ENCODE results near the gene DYRK2.

DNA sequence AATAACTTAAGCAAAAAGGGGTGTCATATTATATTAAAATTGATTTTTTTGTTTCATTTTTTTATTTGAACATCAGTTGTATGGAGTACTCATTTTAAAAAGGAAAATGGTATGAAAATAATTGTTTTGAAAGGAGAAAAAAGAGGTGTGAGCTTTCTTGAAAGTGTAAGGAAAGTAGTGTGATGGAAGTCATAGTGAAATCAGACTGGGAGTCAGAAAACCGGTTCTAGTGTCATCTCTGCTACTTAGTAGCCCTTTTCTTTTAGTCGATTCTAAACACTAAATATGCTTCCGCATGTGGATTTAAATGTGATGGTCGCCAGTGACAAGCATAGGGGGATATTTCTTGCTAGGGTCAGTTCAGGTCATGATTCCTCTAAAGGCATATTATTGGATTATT lies 1.8 kb upstream of the DYRK2 start:
- TF ChIP-seq EZH2 (IDR thresholded peaks at IDR 0.05; ENCODE audit: low read depth, unreplicated experiment), result no peak
- TF ChIP-seq, protein P1, sequence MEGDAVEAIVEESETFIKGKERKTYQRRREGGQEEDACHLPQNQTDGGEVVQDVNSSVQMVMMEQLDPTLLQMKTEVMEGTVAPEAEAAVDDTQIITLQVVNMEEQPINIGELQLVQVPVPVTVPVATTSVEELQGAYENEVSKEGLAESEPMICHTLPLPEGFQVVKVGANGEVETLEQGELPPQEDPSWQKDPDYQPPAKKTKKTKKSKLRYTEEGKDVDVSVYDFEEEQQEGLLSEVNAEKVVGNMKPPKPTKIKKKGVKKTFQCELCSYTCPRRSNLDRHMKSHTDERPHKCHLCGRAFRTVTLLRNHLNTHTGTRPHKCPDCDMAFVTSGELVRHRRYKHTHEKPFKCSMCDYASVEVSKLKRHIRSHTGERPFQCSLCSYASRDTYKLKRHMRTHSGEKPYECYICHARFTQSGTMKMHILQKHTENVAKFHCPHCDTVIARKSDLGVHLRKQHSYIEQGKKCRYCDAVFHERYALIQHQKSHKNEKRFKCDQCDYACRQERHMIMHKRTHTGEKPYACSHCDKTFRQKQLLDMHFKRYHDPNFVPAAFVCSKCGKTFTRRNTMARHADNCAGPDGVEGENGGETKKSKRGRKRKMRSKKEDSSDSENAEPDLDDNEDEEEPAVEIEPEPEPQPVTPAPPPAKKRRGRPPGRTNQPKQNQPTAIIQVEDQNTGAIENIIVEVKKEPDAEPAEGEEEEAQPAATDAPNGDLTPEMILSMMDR (conservative IDR thresholded peaks at IDR 0.05; ENCODE audit: low read depth in 2 of 2), result no peak
- TF ChIP-seq CREB1 (CRISPR knock-in tag; IDR thresholded peaks at IDR 0.05; ENCODE audit: low read depth), result no peak
- TF ChIP-seq, protein P2, sequence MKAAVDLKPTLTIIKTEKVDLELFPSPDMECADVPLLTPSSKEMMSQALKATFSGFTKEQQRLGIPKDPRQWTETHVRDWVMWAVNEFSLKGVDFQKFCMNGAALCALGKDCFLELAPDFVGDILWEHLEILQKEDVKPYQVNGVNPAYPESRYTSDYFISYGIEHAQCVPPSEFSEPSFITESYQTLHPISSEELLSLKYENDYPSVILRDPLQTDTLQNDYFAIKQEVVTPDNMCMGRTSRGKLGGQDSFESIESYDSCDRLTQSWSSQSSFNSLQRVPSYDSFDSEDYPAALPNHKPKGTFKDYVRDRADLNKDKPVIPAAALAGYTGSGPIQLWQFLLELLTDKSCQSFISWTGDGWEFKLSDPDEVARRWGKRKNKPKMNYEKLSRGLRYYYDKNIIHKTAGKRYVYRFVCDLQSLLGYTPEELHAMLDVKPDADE (IDR thresholded peaks at IDR 0.05), result no peak
- TF ChIP-seq, protein P3, sequence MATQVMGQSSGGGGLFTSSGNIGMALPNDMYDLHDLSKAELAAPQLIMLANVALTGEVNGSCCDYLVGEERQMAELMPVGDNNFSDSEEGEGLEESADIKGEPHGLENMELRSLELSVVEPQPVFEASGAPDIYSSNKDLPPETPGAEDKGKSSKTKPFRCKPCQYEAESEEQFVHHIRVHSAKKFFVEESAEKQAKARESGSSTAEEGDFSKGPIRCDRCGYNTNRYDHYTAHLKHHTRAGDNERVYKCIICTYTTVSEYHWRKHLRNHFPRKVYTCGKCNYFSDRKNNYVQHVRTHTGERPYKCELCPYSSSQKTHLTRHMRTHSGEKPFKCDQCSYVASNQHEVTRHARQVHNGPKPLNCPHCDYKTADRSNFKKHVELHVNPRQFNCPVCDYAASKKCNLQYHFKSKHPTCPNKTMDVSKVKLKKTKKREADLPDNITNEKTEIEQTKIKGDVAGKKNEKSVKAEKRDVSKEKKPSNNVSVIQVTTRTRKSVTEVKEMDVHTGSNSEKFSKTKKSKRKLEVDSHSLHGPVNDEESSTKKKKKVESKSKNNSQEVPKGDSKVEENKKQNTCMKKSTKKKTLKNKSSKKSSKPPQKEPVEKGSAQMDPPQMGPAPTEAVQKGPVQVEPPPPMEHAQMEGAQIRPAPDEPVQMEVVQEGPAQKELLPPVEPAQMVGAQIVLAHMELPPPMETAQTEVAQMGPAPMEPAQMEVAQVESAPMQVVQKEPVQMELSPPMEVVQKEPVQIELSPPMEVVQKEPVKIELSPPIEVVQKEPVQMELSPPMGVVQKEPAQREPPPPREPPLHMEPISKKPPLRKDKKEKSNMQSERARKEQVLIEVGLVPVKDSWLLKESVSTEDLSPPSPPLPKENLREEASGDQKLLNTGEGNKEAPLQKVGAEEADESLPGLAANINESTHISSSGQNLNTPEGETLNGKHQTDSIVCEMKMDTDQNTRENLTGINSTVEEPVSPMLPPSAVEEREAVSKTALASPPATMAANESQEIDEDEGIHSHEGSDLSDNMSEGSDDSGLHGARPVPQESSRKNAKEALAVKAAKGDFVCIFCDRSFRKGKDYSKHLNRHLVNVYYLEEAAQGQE (IDR thresholded peaks at IDR 0.05; ENCODE audit: unreplicated experiment), result no peak
- no peak for TF ChIP-seq NANOG (IDR thresholded peaks at IDR 0.05; ENCODE audit: borderline replicate concordance)
- no peak for TF ChIP-seq POLR2AphosphoS5 (IDR thresholded peaks at IDR 0.05; ENCODE audit: low read depth)
- TF ChIP-seq EZH2phosphoT487 (IDR thresholded peaks at IDR 0.05; ENCODE audit: unreplicated experiment), result no peak
- no peak for TF ChIP-seq STAT1 (IDR thresholded peaks at IDR 0.05; ENCODE audit: unreplicated experiment)

Data from GM23338 (cell line).